T-helper 17 cell (primary cell): ENCODE results near the gene SMIM5. TPM values are rescaled to one million over a fixed set of nuclear protein-coding genes. Genes with fewer than 3 reads are reported as not detected.
A peak's percentile ranks its signal among the peaks of the same experiment; 100 is the strongest.

ENCODE experiments used
- ATAC-seq: fragments of 150-1000 bp; cut with Tn5 transposase; 2 replicates; pipeline ENCODE4 v1.10.0; 2021; ENCODE audit warnings: mild to moderate bottlenecking, moderate library complexity
- DNase-seq, 3 donors: peaks; one replicate each; pipeline versions ENCODE4 v3.0.0 to v3.0.0-alpha.2; 2020 to 2021
- H3K9me3 ChIP-seq: one replicate; pipeline ENCODE4 v1.7.0; 2013; ENCODE audit warnings: low read length, mild to moderate bottlenecking; ENCODE audit not compliant: control insufficient read depth, poor library complexity, severe bottlenecking
- H3K27ac Mint-ChIP-seq: one replicate; pipeline ENCODE4 v1.8.0; 2022; ENCODE audit warnings: mild to moderate bottlenecking, moderate library complexity, mixed read lengths
- H3K27me3 Mint-ChIP-seq: one replicate; pipeline ENCODE4 v1.8.0; 2022; ENCODE audit warnings: mixed read lengths
- H3K36me3 Mint-ChIP-seq: one replicate; pipeline ENCODE4 v1.8.0; 2022; ENCODE audit warnings: low read depth, mixed read lengths
- H3K4me1 Mint-ChIP-seq: one replicate; pipeline ENCODE4 v1.8.0; 2022; ENCODE audit warnings: mild to moderate bottlenecking, mixed read lengths
- H3K4me3 Mint-ChIP-seq: one replicate; pipeline ENCODE4 v1.8.0; 2022; ENCODE audit warnings: mild to moderate bottlenecking, moderate library complexity, mixed read lengths
- total RNA-seq, 4 donors: library from RNA in 2 of 4; stranded (reverse) in 2 of 4; gene quantifications; one replicate each; pipeline ENCODE4 v1.2.3 and lab custom pipeline; 2022 to 2026

SMIM5 gene
- total RNA-seq, 2 donors from 2014 or later = 0.40 to 8.4 TPM

GRCh38 chr17:75681289-75681688, 48.1 kb downstream of the SMIM5 start:
- Mint-ChIP-seq H3K4me1 (peaks cover 17% of the 10 kb centered on the region), H3K27ac (no peak overlapping the region), H3K27me3 (no peaks in the 10 kb centered on the region), H3K36me3 (no peaks in the 10 kb centered on the region), H3K4me3 (peak overlapping the region; percentile 28)
- DNase-seq (no peak), ATAC-seq (no peak)
- H3K9me3 ChIP-seq = no peaks in the 10 kb centered on the region

GRCh38 chr17:75683583-75683982, 50.3 kb downstream of the SMIM5 start:
- Mint-ChIP-seq H3K36me3 (peaks cover 2% of the 10 kb centered on the region), H3K4me3 (no peak overlapping the region), H3K27ac (no peak overlapping the region), H3K27me3 (no peaks in the 10 kb centered on the region), H3K4me1 (peaks cover 21% of the 10 kb centered on the region)
- no peaks in the 10 kb centered on the region for H3K9me3 ChIP-seq
- no peak for DNase-seq
- ATAC-seq = no peak

GRCh38 chr17:75684249-75684648, 51.0 kb downstream of the SMIM5 start:
- Mint-ChIP-seq H3K4me1 (peaks cover 21% of the 10 kb centered on the region), H3K27me3 (no peaks in the 10 kb centered on the region), H3K4me3 (no peak overlapping the region), H3K27ac (no peak overlapping the region), H3K36me3 (peaks cover 2% of the 10 kb centered on the region)
- ATAC-seq (no peak), DNase-seq (no peak)
- H3K9me3 ChIP-seq = no peaks in the 10 kb centered on the region

- no peaks in the 10 kb centered on the region for H3K9me3 ChIP-seq
- no peak overlapping the region for H3K4me3 Mint-ChIP-seq
- DNase-seq (no peak), ATAC-seq (no peak)
- no peak overlapping the region for H3K27ac Mint-ChIP-seq
- H3K27me3 Mint-ChIP-seq = no peaks in the 10 kb centered on the region
- peaks cover 2% of the 10 kb centered on the region for H3K36me3 Mint-ChIP-seq
- peaks cover 28% of the 10 kb centered on the region for H3K4me1 Mint-ChIP-seq
Observed at GRCh38 chr17:75684924-75685323, 51.7 kb downstream of the SMIM5 start.

GRCh38 chr17:75685499-75685898, 52.3 kb downstream of the SMIM5 start:
- Mint-ChIP-seq H3K36me3 (peaks cover 2% of the 10 kb centered on the region), H3K4me1 (peaks cover 28% of the 10 kb centered on the region), H3K27me3 (no peaks in the 10 kb centered on the region), H3K27ac (no peak overlapping the region), H3K4me3 (no peak overlapping the region)
- no peaks in the 10 kb centered on the region for H3K9me3 ChIP-seq
- DNase-seq (no peak), ATAC-seq (no peak)

- Mint-ChIP-seq H3K27ac (peak overlapping the region; percentile 63), H3K4me3 (peak overlapping the region; percentile 61), H3K27me3 (no peaks in the 10 kb centered on the region), H3K36me3 (peaks cover 2% of the 10 kb centered on the region), H3K4me1 (peaks cover 36% of the 10 kb centered on the region)
- no peak for DNase-seq
- no peak for ATAC-seq
- no peaks in the 10 kb centered on the region for H3K9me3 ChIP-seq
Observed at GRCh38 chr17:75688209-75688825, 55.1 kb downstream of the SMIM5 start.

- H3K9me3 ChIP-seq = no peaks in the 10 kb centered on the region
- Mint-ChIP-seq H3K4me1 (peaks cover 33% of the 10 kb centered on the region), H3K27me3 (no peaks in the 10 kb centered on the region), H3K36me3 (peaks cover 2% of the 10 kb centered on the region), H3K4me3 (peak overlapping the region; percentile 12), H3K27ac (peak overlapping the region; percentile 63)
- DNase-seq (no peak), ATAC-seq (peak; percentile 80)
Observed at GRCh38 chr17:75689441-75689873, 56.2 kb downstream of the SMIM5 start.

Other genes starting within 250 kb of the SMIM5 start
- 100 to 1,000 TPM; 112 to 117 TPM for gene GRB2, start 227.8 kb upstream of the SMIM5 start, total RNA-seq
- 10 to 100 TPM; 70.1 to 70.2 TPM for gene TMEM94, start 176.8 kb upstream of the SMIM5 start, total RNA-seq
- gene CASKIN2, start 117.9 kb upstream of the SMIM5 start, total RNA-seq = under 1 TPM; 0.08 to 0.40 TPM
- gene TSEN54, start 116.9 kb upstream of the SMIM5 start, total RNA-seq = 10 to 100 TPM; 49.7 to 56.5 TPM
- gene LLGL2, start 107.7 kb upstream of the SMIM5 start, total RNA-seq = 10 to 100 TPM; 39.3 to 41.9 TPM
- 10 to 100 TPM; 42.2 to 69.3 TPM for gene MYO15B, start 45.6 kb upstream of the SMIM5 start, total RNA-seq
- 10 to 100 TPM; 24.1 to 30.6 TPM for gene RECQL5, start 33.7 kb downstream of the SMIM5 start, total RNA-seq
- gene SAP30BP, start 33.9 kb downstream of the SMIM5 start, total RNA-seq = 100 to 1,000 TPM; 178 to 235 TPM
- gene ITGB4, start 88.0 kb downstream of the SMIM5 start, total RNA-seq = under 1 TPM in 1 of 2 donors, not detected in 1; 0.72 TPM
- gene GALK1, start 131.8 kb downstream of the SMIM5 start, total RNA-seq = 1 to 10 TPM; 9.6 to 9.7 TPM
- 10 to 100 TPM; 30.3 to 33.4 TPM for gene UNK, start 151.4 kb downstream of the SMIM5 start, total RNA-seq
- 100 to 1,000 TPM; 164 TPM for gene UNC13D, start 211.0 kb downstream of the SMIM5 start, total RNA-seq
- gene WBP2, start 221.9 kb downstream of the SMIM5 start, total RNA-seq = 100 to 1,000 TPM in 1 of 2 donors, 10 to 100 TPM in 1; 86.0 to 114 TPM
- gene TRIM47, start 245.1 kb downstream of the SMIM5 start, total RNA-seq = 1 to 10 TPM; 4.5 to 9.4 TPM